ENCODE data around the gene COL8A1.

COL8A1 gene

GRCh38 chr3:99711351-99711750 lies 73.0 kb downstream of the COL8A1 start:
- no peak for ATAC-seq
- TF ChIP-seq ISL1 (CRISPR knock-in tag; IDR thresholded peaks at IDR 0.05) (no peak), TSHZ2 (CRISPR knock-in tag; IDR thresholded peaks at IDR 0.05) (no peak), ZNF8 (CRISPR knock-in tag; IDR thresholded peaks at IDR 0.05) (no peak), POU6F1 (CRISPR knock-in tag; IDR thresholded peaks at IDR 0.05; ENCODE audit: borderline replicate concordance, low read depth) (no peak), OSR1 (CRISPR knock-in tag; IDR thresholded peaks at IDR 0.05) (no peak), ARNTL (CRISPR knock-in tag; IDR thresholded peaks at IDR 0.05; ENCODE audit: borderline replicate concordance, low read depth) (no peak), TCF4 (CRISPR knock-in tag; IDR thresholded peaks at IDR 0.05; ENCODE audit: borderline replicate concordance) (no peak), PATZ1 (CRISPR knock-in tag; IDR thresholded peaks at IDR 0.05; ENCODE audit: borderline replicate concordance) (no peak), ESRRG (CRISPR knock-in tag; IDR thresholded peaks at IDR 0.05) (no peak)

DNA sequence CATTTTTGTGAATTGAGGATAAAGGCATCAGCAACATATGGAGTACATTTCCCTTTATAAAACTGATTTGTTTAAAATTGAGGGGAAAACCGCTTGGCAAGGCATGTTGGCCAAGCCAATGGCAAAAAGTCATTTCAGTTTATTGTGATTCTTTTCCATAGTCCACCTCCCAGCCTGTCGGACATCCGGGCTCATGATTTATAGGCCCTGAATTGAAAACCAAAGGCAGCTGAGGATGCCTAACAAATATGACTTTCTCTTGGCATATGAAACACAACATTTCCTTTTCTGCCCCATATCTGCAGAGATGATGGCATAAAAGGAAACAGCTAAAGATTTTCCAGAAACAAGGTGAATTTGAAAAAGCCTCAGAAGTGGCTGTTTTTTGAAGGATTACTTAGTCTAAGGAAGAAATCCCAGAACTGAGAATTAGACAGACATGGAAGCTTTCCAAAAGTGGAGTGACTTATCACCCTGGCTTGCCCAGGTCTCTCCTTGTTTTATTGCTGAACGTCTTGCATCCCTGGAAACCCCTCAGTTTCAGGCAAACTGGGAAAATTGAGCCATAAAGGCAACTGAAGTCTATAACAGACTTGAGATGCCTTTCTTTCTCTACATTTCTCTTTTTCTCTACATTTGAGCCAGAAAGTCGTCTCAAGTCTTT lies 74.0 kb downstream of the COL8A1 start:
- TF ChIP-seq, protein P1, sequence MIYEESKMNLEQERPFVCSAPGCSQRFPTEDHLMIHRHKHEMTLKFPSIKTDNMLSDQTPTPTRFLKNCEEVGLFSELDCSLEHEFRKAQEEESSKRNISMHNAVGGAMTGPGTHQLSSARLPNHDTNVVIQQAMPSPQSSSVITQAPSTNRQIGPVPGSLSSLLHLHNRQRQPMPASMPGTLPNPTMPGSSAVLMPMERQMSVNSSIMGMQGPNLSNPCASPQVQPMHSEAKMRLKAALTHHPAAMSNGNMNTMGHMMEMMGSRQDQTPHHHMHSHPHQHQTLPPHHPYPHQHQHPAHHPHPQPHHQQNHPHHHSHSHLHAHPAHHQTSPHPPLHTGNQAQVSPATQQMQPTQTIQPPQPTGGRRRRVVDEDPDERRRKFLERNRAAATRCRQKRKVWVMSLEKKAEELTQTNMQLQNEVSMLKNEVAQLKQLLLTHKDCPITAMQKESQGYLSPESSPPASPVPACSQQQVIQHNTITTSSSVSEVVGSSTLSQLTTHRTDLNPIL (CRISPR knock-in tag; IDR thresholded peaks at IDR 0.05; ENCODE audit: low read depth), result no peak
- no peak for ATAC-seq

- ATAC-seq, result no peak
- TF ChIP-seq ESRRG (CRISPR knock-in tag; IDR thresholded peaks at IDR 0.05) (no peak), TOX (CRISPR knock-in tag; IDR thresholded peaks at IDR 0.05; ENCODE audit: borderline replicate concordance) (no peak), ZC3H10 (CRISPR knock-in tag; IDR thresholded peaks at IDR 0.05) (no peak), GLIS3 (CRISPR knock-in tag; IDR thresholded peaks at IDR 0.05) (no peak), OSR1 (CRISPR knock-in tag; IDR thresholded peaks at IDR 0.05) (no peak), CSDC2 (CRISPR knock-in tag; IDR thresholded peaks at IDR 0.05) (no peak), ZNF8 (CRISPR knock-in tag; IDR thresholded peaks at IDR 0.05) (no peak), RARB (CRISPR knock-in tag; IDR thresholded peaks at IDR 0.05) (no peak), ZFP30 (CRISPR knock-in tag; IDR thresholded peaks at IDR 0.05) (no peak), SNAI2 (CRISPR knock-in tag; IDR thresholded peaks at IDR 0.05) (no peak), ZNF70 (CRISPR knock-in tag; IDR thresholded peaks at IDR 0.05) (no peak), TCF4 (CRISPR knock-in tag; IDR thresholded peaks at IDR 0.05; ENCODE audit: borderline replicate concordance) (no peak), ISL1 (CRISPR knock-in tag; IDR thresholded peaks at IDR 0.05) (no peak), ZNF565 (CRISPR knock-in tag; conservative IDR thresholded peaks at IDR 0.05; ENCODE audit: low read depth) (no peak), ARNTL (CRISPR knock-in tag; IDR thresholded peaks at IDR 0.05; ENCODE audit: borderline replicate concordance, low read depth) (no peak), ZFP3 (CRISPR knock-in tag; IDR thresholded peaks at IDR 0.05) (no peak), TSHZ2 (CRISPR knock-in tag; IDR thresholded peaks at IDR 0.05) (no peak)
- TF ChIP-seq, protein P1 (CRISPR knock-in tag; IDR thresholded peaks at IDR 0.05; ENCODE audit: low read depth), result no peak
- TF ChIP-seq, protein P2, sequence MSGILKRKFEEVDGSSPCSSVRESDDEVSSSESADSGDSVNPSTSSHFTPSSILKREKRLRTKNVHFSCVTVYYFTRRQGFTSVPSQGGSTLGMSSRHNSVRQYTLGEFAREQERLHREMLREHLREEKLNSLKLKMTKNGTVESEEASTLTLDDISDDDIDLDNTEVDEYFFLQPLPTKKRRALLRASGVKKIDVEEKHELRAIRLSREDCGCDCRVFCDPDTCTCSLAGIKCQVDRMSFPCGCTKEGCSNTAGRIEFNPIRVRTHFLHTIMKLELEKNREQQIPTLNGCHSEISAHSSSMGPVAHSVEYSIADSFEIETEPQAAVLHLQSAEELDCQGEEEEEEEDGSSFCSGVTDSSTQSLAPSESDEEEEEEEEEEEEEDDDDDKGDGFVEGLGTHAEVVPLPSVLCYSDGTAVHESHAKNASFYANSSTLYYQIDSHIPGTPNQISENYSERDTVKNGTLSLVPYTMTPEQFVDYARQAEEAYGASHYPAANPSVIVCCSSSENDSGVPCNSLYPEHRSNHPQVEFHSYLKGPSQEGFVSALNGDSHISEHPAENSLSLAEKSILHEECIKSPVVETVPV (CRISPR knock-in tag; IDR thresholded peaks at IDR 0.05), result no peak
These were observed 75.0 kb downstream of the COL8A1 start for GRCh38 chr3:99713440-99713839.

All from SK-N-SH treated with all-trans-retinoic acid at 6 μM for 48 hours (cell line).